ENCODE measurements around the gene COMMD3. TPM values are rescaled to one million over a fixed set of nuclear protein-coding genes. Genes with fewer than 3 reads are reported as not detected.

Gene COMMD3
- total and polyA plus RNA-seq, 2 of the 8 experiments (the other 6 are each of a cell fraction or from before 2014, with no cell fraction given) = 2.3 to 2.7 TPM

DNA sequence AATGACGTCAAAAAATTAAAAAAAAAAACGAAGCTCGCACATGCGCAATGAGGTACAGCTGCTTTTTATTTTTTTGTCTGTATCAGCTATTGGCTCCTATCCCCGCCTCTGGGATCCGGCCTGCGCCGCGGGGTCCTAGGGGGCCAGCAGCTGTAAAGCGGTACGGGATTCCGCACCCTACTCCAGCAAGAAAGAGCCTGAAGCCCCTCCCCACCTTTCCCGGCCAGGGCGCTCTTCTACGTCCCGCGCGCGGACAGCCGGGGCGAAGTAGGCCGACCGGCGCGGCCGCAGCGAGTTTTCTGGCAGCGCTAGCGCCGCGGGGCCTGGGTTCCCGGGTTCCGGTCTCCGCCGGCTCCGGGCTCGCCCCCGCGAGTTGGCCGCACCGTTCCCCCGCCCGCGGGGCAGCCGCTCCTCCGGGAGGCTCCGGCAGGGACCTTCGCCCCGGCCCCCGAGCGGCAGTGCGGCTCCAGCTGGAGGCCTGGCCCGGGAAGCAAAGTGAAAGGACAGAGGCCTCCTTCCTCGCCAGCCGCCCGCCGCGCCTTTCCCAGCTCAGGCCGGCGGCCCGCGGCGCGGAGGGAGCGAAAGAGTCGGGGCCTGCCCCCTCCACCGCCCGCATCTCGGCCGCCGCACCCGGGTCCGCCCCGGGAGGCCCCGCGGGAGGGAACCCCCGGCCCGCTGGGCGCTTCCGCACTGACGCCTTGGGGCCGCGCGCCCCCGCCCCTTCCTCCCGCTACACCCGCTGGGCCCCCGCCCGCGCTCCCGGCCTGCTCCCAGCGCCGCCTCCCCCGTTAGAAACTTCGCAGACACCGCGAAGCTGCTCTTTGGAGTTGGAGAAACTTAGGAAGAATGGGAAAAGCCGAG is 24.4 kb downstream of the COMMD3 start (continued):
- TF ChIP-seq, protein P1, sequence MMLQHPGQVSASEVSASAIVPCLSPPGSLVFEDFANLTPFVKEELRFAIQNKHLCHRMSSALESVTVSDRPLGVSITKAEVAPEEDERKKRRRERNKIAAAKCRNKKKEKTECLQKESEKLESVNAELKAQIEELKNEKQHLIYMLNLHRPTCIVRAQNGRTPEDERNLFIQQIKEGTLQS (IDR thresholded peaks at IDR 0.05; ENCODE audit: insufficient read depth, low read depth, low read length) = 0 out of 2 replicates have a peak, but pooled peaks have one; percentile 16

Data from H1 (cell line).